RWPE1 (cell line): ENCODE results near the gene NMT1.

Source experiments
- CTCF ChIA-PET: fragments of 350-600 bp; sonication (Branson Sonifier 250); formaldehyde crosslinking; extraction: SDS; loops from one replicate; lab custom pipeline; 2021; lab: Yijun Ruan, JAX
- POLR2A ChIA-PET: fragments of 400-600 bp; formaldehyde crosslinking; extraction: SDS; loops from one replicate; lab custom pipeline; 2020; ENCODE audit warnings: antibody characterized with exemption; ENCODE audit not compliant: low non-redundant PET; lab: Yijun Ruan, JAX
- DNase-seq: peaks from one replicate; pipeline ENCODE4 v3.0.0; 2012; ENCODE audit warnings: low spot score
- H3K27ac ChIP-seq: fragments of 450-650 bp; 2 replicates; pipeline ENCODE4 v1.5.1; 2017
- CTCF ChIP-seq: fragments of 450-650 bp; conservative IDR thresholded peaks from 2 replicates; pipeline ENCODE4 v1.5.1; 2017; ENCODE audit warnings: low read depth, mild to moderate bottlenecking

NMT1 gene

GRCh38 chr17:45104497-45104896 is 43.4 kb downstream of the NMT1 start:
- TF ChIP-seq CTCF: no peak
- ChIA-PET POLR2A (interaction anchor here (0.6 kb wide), 1 partner anchor 30 kb away, joined by 4 read pairs; no protein-coding TSS in a partner anchor), CTCF (interaction anchor here (0.5 kb wide), 1 partner anchor 333 kb away, joined by 3 read pairs; no protein-coding TSS in a partner anchor)
- no peak for DNase-seq
- peak overlapping the region; percentile 81 for H3K27ac ChIP-seq

GRCh38 chr17:45104907-45105624 is 43.9 kb downstream of the NMT1 start:
- TF ChIP-seq CTCF: no peak
- CTCF ChIA-PET: interaction anchor here (0.5 to 0.7 kb wide), 2 partner anchors 245 to 333 kb away, joined by 3 read pairs; no protein-coding TSS in a partner anchor
- H3K27ac ChIP-seq: peak overlapping the region; percentile 81
- POLR2A ChIA-PET: no interaction called here
- no peak for DNase-seq

- DNase-seq: no peak
- H3K27ac ChIP-seq: peak overlapping the region; percentile 81
- TF ChIP-seq CTCF: no peak
- ChIA-PET POLR2A (no interaction called here), CTCF (interaction anchor here (0.6 kb wide), 1 partner anchor 17 kb away, joined by 5 read pairs; no protein-coding TSS in a partner anchor)
Observed at GRCh38 chr17:45106096-45106495, 45.0 kb downstream of the NMT1 start.

GRCh38 chr17:45106582-45106981 is 45.5 kb downstream of the NMT1 start:
- TF ChIP-seq CTCF: no peak
- no peak for DNase-seq
- CTCF ChIA-PET: interaction anchor here (0.6 kb wide), 1 partner anchor 18 kb away, joined by 5 read pairs; no protein-coding TSS in a partner anchor
- peak overlapping the region; percentile 81 for H3K27ac ChIP-seq
- POLR2A ChIA-PET: no interaction called here

- ChIA-PET CTCF (interaction anchor here (0.8 to 1.2 kb wide), 3 partner anchors 11 to 28 kb away, joined by 3 to 6 read pairs (median 3); partner anchors contain the start of gene ACBD4), POLR2A (no interaction called here)
- no peak for DNase-seq
- TF ChIP-seq CTCF: no peak
- H3K27ac ChIP-seq: peak overlapping the region; percentile 81
Observed at GRCh38 chr17:45107293-45108010, 46.3 kb downstream of the NMT1 start.

GRCh38 chr17:45108051-45108450 is 46.9 kb downstream of the NMT1 start:
- H3K27ac ChIP-seq: peak overlapping the region; percentile 81
- no peak for TF ChIP-seq CTCF
- DNase-seq: no peak
- CTCF ChIA-PET: interaction anchor here (0.8 to 1.2 kb wide), 5 partner anchors 9 to 27 kb away, joined by 3 to 6 read pairs (median 3); partner anchors contain the start of genes ACBD4 and PLCD3
- POLR2A ChIA-PET: no interaction called here
